Esophagus muscularis mucosa (tissue), 4 donors: Measurements from ENCODE around the gene OR52B4. TPM values are rescaled to one million over a fixed set of nuclear protein-coding genes. Genes with fewer than 3 reads are reported as not detected.
"Not testable (repeated sequence)": the region's sequence is repeated elsewhere in the genome, so short reads cannot be mapped to it uniquely, and the experiment has no call there.

Experiments
- DNase-seq: peaks from one replicate; pipeline ENCODE4 v3.0.0-alpha.2; 2017; ENCODE audit errors: extremely low spot score
- H3K27ac ChIP-seq, 4 donors: fragments of 200-600 bp; sonication (generic); replicated peaks in 1 of 4; 1 replicate in 3 of 4; 2 replicates in 1 of 4; pipeline ENCODE4 v1.5.1; 2016 to 2019; ENCODE audit warnings: mild to moderate bottlenecking in 1 of 4
- H3K27me3 ChIP-seq, 4 donors: fragments of 200-600 bp; sonication (generic); one replicate each; pipeline versions ENCODE4 v1.5.1 to v1.6.0; 2016 to 2019
- H3K36me3 ChIP-seq, 4 donors: fragments of 200-600 bp; sonication (generic); one replicate each; pipeline ENCODE4 v1.5.1; 2016 to 2019
- H3K4me1 ChIP-seq, 4 donors: fragments of 200-600 bp; sonication (generic); one replicate each; pipeline ENCODE4 v1.5.1; 2016 to 2019
- H3K4me3 ChIP-seq, 4 donors: fragments of 200-600 bp; sonication (generic); 1 replicate in 2 of 4; 2 replicates in 2 of 4; pipeline ENCODE4 v1.5.1; 2016 to 2019; ENCODE audit warnings: mild to moderate bottlenecking in 4 of 4, moderate library complexity in 1 of 4
- H3K9me3 ChIP-seq, 4 donors: fragments of 200-600 bp; sonication (generic); 1 replicate in 3 of 4; 2 replicates in 1 of 4; pipeline ENCODE4 v1.5.1; 2016 to 2019
- EP300 ChIP-seq: sonication (generic); formaldehyde crosslinking; IDR thresholded peaks from one replicate; pipeline ENCODE4 v1.6.1; 2017; ENCODE audit warnings: antibody characterized with exemption
- POLR2A ChIP-seq: fragments of 450-650 bp; IDR thresholded peaks from one replicate; pipeline ENCODE4 v1.6.1; 2017; ENCODE audit warnings: antibody characterized with exemption, moderate library complexity, mild to moderate bottlenecking, low read depth
- POLR2AphosphoS5 ChIP-seq, 2 donors: sonication (generic); formaldehyde crosslinking; IDR thresholded peaks; one replicate each; pipeline ENCODE4 v1.6.1; 2017; ENCODE audit warnings: antibody characterized with exemption in 2 of 2
- WGBS: methylation state at CpG from one replicate; pipeline ENCODE4 v1.1.5; 2018; 5-methylcytosine and 5-hydroxymethylcytosine counted together
- intact Hi-C: fragments of 100-400 bp; cut with DNase I; formaldehyde crosslinking; loops from one replicate; pipeline ENCODE4 v1.15.1; 2023
- total RNA-seq, 4 donors: library from RNA; depleted of rRNA; stranded (reverse); fragments of >200 nt; gene quantifications; one replicate each; pipeline versions ENCODE4 v1.1.0 to v1.2.1, GENCODE V29; 2016
- TF ChIP-seq, protein P1 (sequence below), 3 experiments: fragments of 200-600 bp in 2 of 3; fragments of 450-650 bp in 1 of 3; sonication (generic) in 2 of 3; IDR thresholded peaks; one replicate each; pipeline ENCODE4 v1.5.1; 2017 to 2019; ENCODE audit warnings: antibody characterized with exemption in 3 of 3, mild to moderate bottlenecking in 2 of 3, moderate library complexity in 1 of 3

The OR52B4 gene
- total RNA-seq = not detected

DNA sequence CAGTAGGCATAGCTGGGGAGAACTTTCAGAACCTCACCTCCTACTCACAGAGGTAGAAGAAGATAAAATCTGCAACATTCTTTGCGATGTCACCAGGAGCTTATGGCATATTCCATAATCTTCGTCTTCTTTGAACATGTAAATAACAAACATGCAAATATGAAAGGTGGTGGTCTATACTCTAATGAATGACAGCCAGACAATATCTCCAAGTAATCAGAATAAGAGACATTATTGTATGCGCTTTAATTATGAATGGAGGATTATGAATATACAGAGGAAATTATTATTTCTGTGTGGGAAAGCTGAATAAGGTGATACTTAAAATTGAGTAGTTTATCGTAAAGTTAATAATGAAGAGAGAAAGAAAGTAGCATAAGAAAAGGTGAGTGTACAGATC is at the start of gene OR52B4:
TSS of gene OR52B4 (minus strand) at position 101 of the 400 bp plus-strand sequence. CDS start at position 10, 91 bp downstream.
- Histone ChIP-seq H3K27ac (no peak within 1 kb of the TSS), H3K9me3 (no peaks in the 10 kb centered on the region), H3K36me3 (no peaks in the 10 kb centered on the region), H3K4me1 (no peaks in the 10 kb centered on the region), H3K4me3 (no peak within 1 kb of the TSS), H3K27me3 (no peaks in the 10 kb centered on the region)
- DNase-seq = no peak
- intact Hi-C loops = no loop called here
- 96% methylated on average over 4 of the region's 4 CpGs for WGBS
- TF ChIP-seq EP300 = no peak
- TF ChIP-seq POLR2AphosphoS5 (IDR thresholded peaks at IDR 0.05) = no peak
- TF ChIP-seq, protein P1, sequence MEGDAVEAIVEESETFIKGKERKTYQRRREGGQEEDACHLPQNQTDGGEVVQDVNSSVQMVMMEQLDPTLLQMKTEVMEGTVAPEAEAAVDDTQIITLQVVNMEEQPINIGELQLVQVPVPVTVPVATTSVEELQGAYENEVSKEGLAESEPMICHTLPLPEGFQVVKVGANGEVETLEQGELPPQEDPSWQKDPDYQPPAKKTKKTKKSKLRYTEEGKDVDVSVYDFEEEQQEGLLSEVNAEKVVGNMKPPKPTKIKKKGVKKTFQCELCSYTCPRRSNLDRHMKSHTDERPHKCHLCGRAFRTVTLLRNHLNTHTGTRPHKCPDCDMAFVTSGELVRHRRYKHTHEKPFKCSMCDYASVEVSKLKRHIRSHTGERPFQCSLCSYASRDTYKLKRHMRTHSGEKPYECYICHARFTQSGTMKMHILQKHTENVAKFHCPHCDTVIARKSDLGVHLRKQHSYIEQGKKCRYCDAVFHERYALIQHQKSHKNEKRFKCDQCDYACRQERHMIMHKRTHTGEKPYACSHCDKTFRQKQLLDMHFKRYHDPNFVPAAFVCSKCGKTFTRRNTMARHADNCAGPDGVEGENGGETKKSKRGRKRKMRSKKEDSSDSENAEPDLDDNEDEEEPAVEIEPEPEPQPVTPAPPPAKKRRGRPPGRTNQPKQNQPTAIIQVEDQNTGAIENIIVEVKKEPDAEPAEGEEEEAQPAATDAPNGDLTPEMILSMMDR (IDR thresholded peaks at IDR 0.05) = no peak
- no peak for TF ChIP-seq POLR2A

DNA sequence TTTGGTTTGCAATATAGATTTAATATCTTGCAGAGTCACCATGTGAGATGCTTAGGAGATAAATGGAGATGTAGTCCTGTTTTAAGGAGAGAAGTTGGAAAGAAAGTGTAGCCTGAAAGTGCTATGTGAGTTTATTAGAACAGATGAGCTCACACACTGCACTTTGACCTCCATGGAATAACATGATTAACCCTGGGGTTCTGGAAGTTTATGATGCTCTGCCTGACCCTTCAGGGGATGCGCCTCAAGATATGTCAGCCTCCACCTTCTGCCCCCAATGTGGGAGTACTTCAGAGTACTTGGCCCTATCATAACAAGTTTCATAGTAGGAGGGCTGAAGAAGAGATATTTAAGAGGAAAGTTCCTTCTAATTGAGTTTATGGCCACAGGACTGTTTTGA is 48.6 kb upstream of the OR52B4 start:
- Histone ChIP-seq H3K4me3 (no peak overlapping the region), H3K4me1 (no peaks in the 10 kb centered on the region), H3K9me3 (no peaks in the 10 kb centered on the region), H3K36me3 (no peaks in the 10 kb centered on the region), H3K27me3 (no peaks in the 10 kb centered on the region), H3K27ac (no peak overlapping the region)
- 25% methylated on average over 1 of the region's 1 CpG for WGBS
- TF ChIP-seq EP300 = no peak
- TF ChIP-seq, protein P1 (IDR thresholded peaks at IDR 0.05) = no peak
- no peak for TF ChIP-seq POLR2A
- no peak for TF ChIP-seq POLR2AphosphoS5 (IDR thresholded peaks at IDR 0.05)
- intact Hi-C loops = no loop called here
- DNase-seq = no peak

DNA sequence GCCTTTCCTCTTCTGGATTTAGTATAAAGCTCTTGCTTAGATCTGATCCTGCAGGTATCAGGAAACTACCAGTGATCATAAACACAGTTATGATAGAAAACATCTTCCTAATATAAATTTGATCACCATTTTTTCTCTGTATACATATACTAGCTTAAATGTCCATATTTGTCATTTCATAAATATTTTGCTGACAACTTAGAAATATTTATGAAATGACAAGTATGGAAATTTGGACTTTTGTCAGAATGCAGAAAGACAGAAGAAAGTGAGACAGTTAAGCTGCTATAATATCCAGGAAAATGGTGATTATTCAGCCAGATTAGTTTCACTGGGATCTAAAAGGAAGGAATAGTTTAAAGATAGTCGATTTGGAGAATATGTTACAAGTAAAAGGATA is 48.1 kb upstream of the OR52B4 start:
- no peak overlapping the region for H3K27ac ChIP-seq
- WGBS = 52% methylated on average over 1 of the region's 1 CpG
- H3K4me1 ChIP-seq = no peaks in the 10 kb centered on the region
- H3K36me3 ChIP-seq = no peaks in the 10 kb centered on the region
- H3K27me3 ChIP-seq = no peaks in the 10 kb centered on the region
- no peak for TF ChIP-seq POLR2AphosphoS5 (IDR thresholded peaks at IDR 0.05)
- no peak for TF ChIP-seq POLR2A
- no peak for TF ChIP-seq EP300
- TF ChIP-seq, protein P1 (IDR thresholded peaks at IDR 0.05) = no peak
- intact Hi-C loops = no loop called here
- H3K4me3 ChIP-seq = no peak overlapping the region
- no peak for DNase-seq
- no peaks in the 10 kb centered on the region for H3K9me3 ChIP-seq

DNA sequence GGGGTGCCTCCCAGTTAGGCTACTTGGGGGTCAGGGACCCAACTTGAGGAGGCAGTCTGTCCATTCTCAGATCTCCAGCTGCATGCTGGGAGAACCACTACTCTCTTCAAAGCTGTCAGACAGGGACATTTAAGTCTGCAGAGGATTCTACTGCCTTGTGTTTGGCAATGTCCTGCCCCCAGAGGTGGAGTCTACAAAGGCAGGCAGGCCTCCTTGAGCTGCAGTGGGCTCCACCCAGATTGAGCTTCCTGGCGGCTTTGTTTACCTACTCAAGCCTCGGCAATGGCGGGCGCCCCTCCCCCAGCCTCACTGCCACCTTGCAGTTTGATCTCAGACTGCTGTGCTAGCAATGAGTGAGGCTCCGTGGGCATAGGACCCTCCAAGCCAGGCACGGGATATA is 38.0 kb upstream of the OR52B4 start:
- H3K4me1 ChIP-seq, intact Hi-C loops, H3K27me3 ChIP-seq, H3K27ac ChIP-seq, H3K36me3 ChIP-seq, DNase-seq, H3K9me3 ChIP-seq, H3K4me3 ChIP-seq: not testable (repeated sequence)
- WGBS = no CpG with 5 or more reads among the region's 6 CpGs

DNA sequence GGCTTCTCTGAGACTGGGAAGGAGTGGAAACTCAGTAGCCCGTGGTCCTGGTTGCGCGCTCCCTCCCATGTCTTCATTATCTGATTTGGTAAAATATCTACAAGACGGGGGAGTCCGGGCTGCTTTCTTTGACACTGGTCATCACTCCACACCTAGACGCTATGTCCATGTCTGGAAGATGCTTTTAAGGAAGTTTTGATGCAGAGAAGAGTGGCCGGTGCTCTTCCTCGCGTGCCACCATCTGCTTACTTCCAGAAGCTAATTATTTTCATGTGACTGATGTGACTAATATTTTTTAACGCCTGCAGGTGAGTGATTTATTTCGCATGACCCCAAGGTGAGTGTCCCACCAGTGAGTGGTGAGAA is 25.7 kb upstream of the OR52B4 start:
- Histone ChIP-seq H3K4me3 (peak overlapping the region; percentile 77 to 96 (median 89)), H3K4me1 (peaks cover 5 to 28% (median 16%) of the 10 kb centered on the region in 4 donors), H3K27me3 (no peaks in the 10 kb centered on the region), H3K36me3 (peaks cover 13 to 16% (median 15%) of the 10 kb centered on the region in 4 donors), H3K9me3 (no peaks in the 10 kb centered on the region), H3K27ac (peak overlapping the region in 3 of 4 donors; percentile 83 to 86 (median 84))
- 23% methylated on average over 11 of the region's 11 CpGs for WGBS
- intact Hi-C loops = no loop called here
- TF ChIP-seq POLR2AphosphoS5 (IDR thresholded peaks at IDR 0.05) = no peak
- TF ChIP-seq, protein P1 (IDR thresholded peaks at IDR 0.05) = no peak
- no peak for TF ChIP-seq EP300
- TF ChIP-seq POLR2A = no peak
- DNase-seq = no peak
